ENCODE results near the gene IWS1. TPM values are rescaled to one million over a fixed set of nuclear protein-coding genes. Genes with fewer than 3 reads are reported as not detected.

Gene IWS1
- total RNA-seq, 1 experiment from 2014 or later, result 48.9 TPM

DNA sequence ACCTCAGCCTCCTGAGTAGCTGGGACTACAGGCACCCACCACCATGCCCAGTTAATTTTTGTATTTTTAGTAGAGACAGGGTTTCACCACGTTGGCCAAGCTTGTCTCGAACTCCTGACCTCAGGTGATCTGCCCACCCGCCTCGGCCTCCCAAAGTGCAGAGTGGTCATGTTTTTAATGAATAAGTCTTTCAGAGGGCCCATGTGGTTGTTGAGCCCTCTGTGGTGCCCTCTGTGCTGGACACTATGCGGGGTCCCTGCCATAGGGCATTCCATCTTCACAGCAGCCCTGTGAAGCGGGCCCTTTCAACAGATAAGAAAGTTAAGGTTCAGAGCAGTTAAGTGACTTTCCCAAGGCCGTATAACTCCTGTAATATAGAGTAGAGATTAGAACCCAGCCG is 35.1 kb upstream of the IWS1 start:
- no peak overlapping the region for H3K4me3 Mint-ChIP-seq (ENCODE audit: low read depth, unreplicated experiment)
- H3K27ac Mint-ChIP-seq (ENCODE audit: unreplicated experiment), result no peak overlapping the region
- H3K27me3 Mint-ChIP-seq (ENCODE audit: unreplicated experiment), result peaks cover 59% of the 10 kb centered on the region
- intact Hi-C loops (cut with micrococcal nuclease; ENCODE audit: unreplicated experiment), result no loop called here
- BruUV-seq (replicated peaks), result no TSS peak
- no peaks in the 10 kb centered on the region for H3K9me3 Mint-ChIP-seq (ENCODE audit: low read depth, unreplicated experiment)
- no peaks in the 10 kb centered on the region for H3K36me3 Mint-ChIP-seq (ENCODE audit: insufficient read depth, unreplicated experiment)
- no peak for DNase-seq
- CTCF ChIA-PET, result no interaction called here
- TF ChIP-seq, protein P1, sequence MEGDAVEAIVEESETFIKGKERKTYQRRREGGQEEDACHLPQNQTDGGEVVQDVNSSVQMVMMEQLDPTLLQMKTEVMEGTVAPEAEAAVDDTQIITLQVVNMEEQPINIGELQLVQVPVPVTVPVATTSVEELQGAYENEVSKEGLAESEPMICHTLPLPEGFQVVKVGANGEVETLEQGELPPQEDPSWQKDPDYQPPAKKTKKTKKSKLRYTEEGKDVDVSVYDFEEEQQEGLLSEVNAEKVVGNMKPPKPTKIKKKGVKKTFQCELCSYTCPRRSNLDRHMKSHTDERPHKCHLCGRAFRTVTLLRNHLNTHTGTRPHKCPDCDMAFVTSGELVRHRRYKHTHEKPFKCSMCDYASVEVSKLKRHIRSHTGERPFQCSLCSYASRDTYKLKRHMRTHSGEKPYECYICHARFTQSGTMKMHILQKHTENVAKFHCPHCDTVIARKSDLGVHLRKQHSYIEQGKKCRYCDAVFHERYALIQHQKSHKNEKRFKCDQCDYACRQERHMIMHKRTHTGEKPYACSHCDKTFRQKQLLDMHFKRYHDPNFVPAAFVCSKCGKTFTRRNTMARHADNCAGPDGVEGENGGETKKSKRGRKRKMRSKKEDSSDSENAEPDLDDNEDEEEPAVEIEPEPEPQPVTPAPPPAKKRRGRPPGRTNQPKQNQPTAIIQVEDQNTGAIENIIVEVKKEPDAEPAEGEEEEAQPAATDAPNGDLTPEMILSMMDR (IDR thresholded peaks at IDR 0.05; ENCODE audit: unreplicated experiment), result no peak
- no peaks in the 10 kb centered on the region for H3K4me1 Mint-ChIP-seq (ENCODE audit: low read depth, unreplicated experiment)

DNA sequence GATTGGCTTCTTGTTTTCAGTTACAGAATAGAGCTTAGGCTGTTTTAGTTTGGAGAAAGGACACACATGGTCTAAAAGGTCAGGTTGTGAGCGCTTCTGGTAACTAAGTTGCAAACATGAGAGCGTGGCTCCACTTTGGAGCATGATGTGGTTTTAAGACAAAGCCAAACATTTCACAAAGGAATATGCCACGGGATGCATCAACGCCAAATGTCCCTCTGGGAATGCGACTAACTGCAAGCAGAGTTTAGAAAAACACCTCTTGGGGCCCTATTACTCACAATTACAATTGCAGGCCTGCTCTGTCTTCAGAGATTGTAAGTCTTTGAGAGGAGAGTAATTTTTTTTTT is 34.6 kb upstream of the IWS1 start:
- H3K4me3 Mint-ChIP-seq (ENCODE audit: low read depth, unreplicated experiment), result no peak overlapping the region
- intact Hi-C loops (cut with micrococcal nuclease; ENCODE audit: unreplicated experiment), result no loop called here
- H3K27me3 Mint-ChIP-seq (ENCODE audit: unreplicated experiment), result peaks cover 64% of the 10 kb centered on the region
- no peak overlapping the region for H3K27ac Mint-ChIP-seq (ENCODE audit: unreplicated experiment)
- H3K36me3 Mint-ChIP-seq (ENCODE audit: insufficient read depth, unreplicated experiment), result no peaks in the 10 kb centered on the region
- no TSS peak for BruUV-seq (replicated peaks)
- TF ChIP-seq, protein P1 (IDR thresholded peaks at IDR 0.05; ENCODE audit: unreplicated experiment), result no peak
- CTCF ChIA-PET, result no interaction called here
- no peaks in the 10 kb centered on the region for H3K4me1 Mint-ChIP-seq (ENCODE audit: low read depth, unreplicated experiment)
- no peaks in the 10 kb centered on the region for H3K9me3 Mint-ChIP-seq (ENCODE audit: low read depth, unreplicated experiment)
- DNase-seq, result no peak

DNA sequence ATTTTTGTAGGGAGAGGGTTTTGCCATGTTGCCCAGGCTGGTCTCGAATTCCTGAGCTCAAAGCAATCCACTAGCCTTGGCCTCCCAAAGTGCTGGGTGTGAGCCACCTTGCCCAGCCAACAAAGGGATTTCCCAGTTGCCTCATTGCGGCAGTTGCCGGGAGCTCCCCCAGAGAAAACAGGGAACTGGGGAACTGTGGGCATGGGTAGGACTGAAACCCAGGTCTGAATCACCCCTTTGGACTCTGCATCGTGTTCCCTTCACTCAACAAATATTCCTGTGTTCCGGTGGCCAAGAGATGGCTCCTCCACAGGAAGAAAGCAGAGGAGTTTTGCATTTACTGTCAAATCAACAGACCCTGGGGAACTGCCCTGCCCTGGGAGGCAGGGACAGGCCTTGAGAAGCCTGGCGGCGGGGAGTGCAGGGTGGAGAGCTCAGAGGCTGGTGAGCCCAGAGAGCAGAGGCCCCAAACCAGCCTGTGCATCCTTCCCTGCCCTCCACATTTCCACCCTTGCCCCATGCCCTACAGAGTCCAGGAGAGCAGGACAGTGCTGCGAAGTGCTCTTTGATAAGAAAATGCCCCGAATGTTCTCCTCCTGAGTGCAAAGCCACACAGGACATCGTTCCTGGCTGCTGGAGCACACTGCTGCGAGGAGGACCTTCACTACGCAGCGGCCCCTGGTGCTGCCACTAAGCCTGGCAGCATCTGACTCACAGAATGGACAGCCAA is 34.1 kb upstream of the IWS1 start:
- H3K4me1 Mint-ChIP-seq (ENCODE audit: low read depth, unreplicated experiment), result no peaks in the 10 kb centered on the region
- H3K27ac Mint-ChIP-seq (ENCODE audit: unreplicated experiment), result no peak overlapping the region
- no peaks in the 10 kb centered on the region for H3K36me3 Mint-ChIP-seq (ENCODE audit: insufficient read depth, unreplicated experiment)
- H3K4me3 Mint-ChIP-seq (ENCODE audit: low read depth, unreplicated experiment), result no peak overlapping the region
- CTCF ChIA-PET, result no interaction called here
- TF ChIP-seq, protein P1 (IDR thresholded peaks at IDR 0.05; ENCODE audit: unreplicated experiment), result no peak
- H3K27me3 Mint-ChIP-seq (ENCODE audit: unreplicated experiment), result peaks cover 69% of the 10 kb centered on the region
- no peak for DNase-seq
- no TSS peak for BruUV-seq (replicated peaks)
- intact Hi-C loops (cut with micrococcal nuclease; ENCODE audit: unreplicated experiment), result no loop called here
- peaks cover under 1% of the 10 kb centered on the region for H3K9me3 Mint-ChIP-seq (ENCODE audit: low read depth, unreplicated experiment)

DNA sequence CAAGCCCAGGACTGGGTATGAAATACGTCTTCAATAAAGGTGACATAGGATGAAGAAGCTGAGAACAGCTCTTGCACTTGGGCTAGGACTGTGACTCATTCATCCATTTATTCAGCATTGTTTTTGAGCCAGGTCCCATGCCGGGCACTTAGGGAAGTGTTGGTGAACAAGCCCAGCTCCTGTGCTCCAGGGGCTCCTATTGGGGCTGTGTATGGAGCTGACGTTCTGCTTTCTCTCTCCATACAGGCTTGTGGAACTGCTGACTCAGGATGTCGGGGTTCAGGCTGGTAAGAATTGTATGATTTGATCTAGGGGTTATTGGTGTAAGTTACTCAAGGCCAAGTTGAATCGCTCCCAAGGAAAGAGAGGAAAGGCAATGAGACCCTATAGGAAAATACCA is 33.2 kb upstream of the IWS1 start:
- CTCF ChIA-PET, result no interaction called here
- H3K4me1 Mint-ChIP-seq (ENCODE audit: low read depth, unreplicated experiment), result no peaks in the 10 kb centered on the region
- peaks cover 73% of the 10 kb centered on the region for H3K27me3 Mint-ChIP-seq (ENCODE audit: unreplicated experiment)
- TF ChIP-seq, protein P1 (IDR thresholded peaks at IDR 0.05; ENCODE audit: unreplicated experiment), result no peak
- H3K36me3 Mint-ChIP-seq (ENCODE audit: insufficient read depth, unreplicated experiment), result no peaks in the 10 kb centered on the region
- no TSS peak for BruUV-seq (replicated peaks)
- peaks cover 3% of the 10 kb centered on the region for H3K9me3 Mint-ChIP-seq (ENCODE audit: low read depth, unreplicated experiment)
- H3K27ac Mint-ChIP-seq (ENCODE audit: unreplicated experiment), result no peak overlapping the region
- intact Hi-C loops (cut with micrococcal nuclease; ENCODE audit: unreplicated experiment), result no loop called here
- H3K4me3 Mint-ChIP-seq (ENCODE audit: low read depth, unreplicated experiment), result no peak overlapping the region
- no peak for DNase-seq

Data from Calu3 (cell line).